H1 (cell line): Measurements from ENCODE around the gene ENO2. TPM values are rescaled to one million over a fixed set of nuclear protein-coding genes. Genes with fewer than 3 reads are reported as not detected.
A peak's percentile ranks its signal among the peaks of the same experiment; 100 is the strongest.

ENCODE experiments used
- BRCA1 ChIP-seq: IDR thresholded peaks from 2 replicates; pipeline ENCODE4 v1.6.1; 2012; ENCODE audit warnings: low read depth, low read length, improper control_type of control experiment
- EP300 ChIP-seq, 2 experiments: IDR thresholded peaks; 1 replicate in 1 of 2; 2 replicates in 1 of 2; pipeline ENCODE4 v1.6.1; 2011 to 2012; ENCODE audit warnings: low read depth in 2 of 2, low read length in 2 of 2, mild to moderate bottlenecking in 2 of 2, borderline replicate concordance in 1 of 2, inconsistent platforms in 1 of 2, moderate library complexity in 1 of 2
- EZH2 ChIP-seq: fragments of 200-600 bp; sonication (generic); IDR thresholded peaks from 2 replicates; pipeline ENCODE4 v1.7.1; 2012; ENCODE audit warnings: low read depth, mild to moderate bottlenecking, moderate library complexity, low read length, inconsistent platforms; ENCODE audit not compliant: severe bottlenecking
- FOSL1 ChIP-seq: IDR thresholded peaks from 2 replicates; pipeline ENCODE4 v1.6.1; 2011; ENCODE audit warnings: mild to moderate bottlenecking, low read depth, low read length, moderate library complexity; ENCODE audit not compliant: insufficient read depth
- HDAC6 ChIP-seq: IDR thresholded peaks from one replicate; pipeline ENCODE4 v1.7.1; 2012; ENCODE audit warnings: low read depth, mild to moderate bottlenecking, inconsistent platforms, low read length, moderate library complexity
- JUN ChIP-seq: IDR thresholded peaks from 2 replicates; pipeline ENCODE4 v1.6.1; 2011; ENCODE audit warnings: low read depth, mild to moderate bottlenecking, improper control_type of control experiment, low read length
- RBBP5 ChIP-seq: IDR thresholded peaks from 2 replicates; pipeline ENCODE4 v1.7.1; 2012; ENCODE audit warnings: low read depth, mild to moderate bottlenecking, inconsistent platforms, low read length, moderate library complexity, borderline replicate concordance
- SIN3A ChIP-seq, 2 experiments: IDR thresholded peaks in 1 of 2; conservative IDR thresholded peaks in 1 of 2; 2 replicates each; pipeline ENCODE4 v1.6.1; 2011 to 2012; ENCODE audit warnings: low read length in 2 of 2, improper control_type of control experiment in 1 of 2, low read depth in 1 of 2, mild to moderate bottlenecking in 1 of 2
- SIRT6 ChIP-seq: IDR thresholded peaks from one replicate; pipeline ENCODE4 v1.7.1; 2012; ENCODE audit warnings: low read length, inconsistent platforms
- SIX5 ChIP-seq: IDR thresholded peaks from 2 replicates; pipeline ENCODE4 v1.6.1; 2011; ENCODE audit warnings: mild to moderate bottlenecking, low read depth, low read length
- SP1 ChIP-seq: IDR thresholded peaks from 2 replicates; pipeline ENCODE4 v1.6.1; 2011; ENCODE audit warnings: low read depth, low read length
- SP2 ChIP-seq: IDR thresholded peaks from 2 replicates; pipeline ENCODE4 v1.6.1; 2012; ENCODE audit warnings: mild to moderate bottlenecking, low read length, inconsistent platforms
- SUZ12 ChIP-seq: fragments of 200-600 bp; sonication (generic); IDR thresholded peaks from 2 replicates; pipeline ENCODE4 v1.6.1; 2012; ENCODE audit warnings: mild to moderate bottlenecking, inconsistent platforms, low read length, moderate library complexity, mixed read lengths
- TBP ChIP-seq: IDR thresholded peaks from 2 replicates; pipeline ENCODE4 v1.6.1; 2011; ENCODE audit warnings: low read depth, low read length, improper control_type of control experiment
- TEAD4 ChIP-seq: IDR thresholded peaks from 2 replicates; pipeline ENCODE4 v1.6.1; 2012; ENCODE audit warnings: low read depth, low read length, inconsistent platforms, mixed read lengths
- polyA plus RNA-seq, 7 experiments: library from polyadenylated mRNA; depleted of rRNA in 3 of 7; stranded (reverse) in 5 of 7; unstranded in 2 of 7; fragments of >200 nt in 5 of 7; fragments of 200-250 nt in 2 of 7; gene quantifications; 1 replicate in 5 of 7; 2 replicates in 1 of 7; 4 replicates in 1 of 7; pipeline versions ENCODE4 v1.2.1 to v1.2.3, GENCODE V29; 2011 to 2013; ENCODE audit warnings: missing spikeins in 2 of 7, mixed read lengths in 2 of 7
- total RNA-seq: library from RNA; stranded (reverse); fragmentation: NEBNext Ultra II Directional; extraction: Animal tissue kit (Norgen Biotek cat#: 25700); gene quantifications from 2 replicates; pipeline ENCODE4 v1.2.1, GENCODE V29; 2021
- TF ChIP-seq, protein P1 (sequence below): IDR thresholded peaks from 2 replicates; pipeline ENCODE4 v1.6.1; 2011; ENCODE audit warnings: low read depth, mild to moderate bottlenecking, low read length; ENCODE audit not compliant: insufficient read depth
- TF ChIP-seq, protein P2 (sequence below), 3 experiments: IDR thresholded peaks; 1 replicate in 2 of 3; 2 replicates in 1 of 3; pipeline versions ENCODE4 v1.5.1 to v1.6.1; 2011; ENCODE audit warnings: low read length in 3 of 3, mild to moderate bottlenecking in 3 of 3, inconsistent platforms in 2 of 3, low read depth in 1 of 3, moderate library complexity in 1 of 3; ENCODE audit not compliant: insufficient read depth in 1 of 3; ENCODE audit errors: control extremely low read depth in 1 of 3
- TF ChIP-seq, protein P3 (sequence below): IDR thresholded peaks from 2 replicates; pipeline ENCODE4 v1.6.1; 2012; ENCODE audit warnings: inconsistent platforms
- TF ChIP-seq, protein P4 (sequence below): IDR thresholded peaks from 2 replicates; pipeline ENCODE4 v1.6.1; 2012; ENCODE audit warnings: inconsistent platforms

Gene ENO2
- total and polyA plus RNA-seq, 2 of the 8 experiments (the other 6 are each of a cell fraction or from before 2014, with no cell fraction given): 92.4 to 102 TPM

DNA sequence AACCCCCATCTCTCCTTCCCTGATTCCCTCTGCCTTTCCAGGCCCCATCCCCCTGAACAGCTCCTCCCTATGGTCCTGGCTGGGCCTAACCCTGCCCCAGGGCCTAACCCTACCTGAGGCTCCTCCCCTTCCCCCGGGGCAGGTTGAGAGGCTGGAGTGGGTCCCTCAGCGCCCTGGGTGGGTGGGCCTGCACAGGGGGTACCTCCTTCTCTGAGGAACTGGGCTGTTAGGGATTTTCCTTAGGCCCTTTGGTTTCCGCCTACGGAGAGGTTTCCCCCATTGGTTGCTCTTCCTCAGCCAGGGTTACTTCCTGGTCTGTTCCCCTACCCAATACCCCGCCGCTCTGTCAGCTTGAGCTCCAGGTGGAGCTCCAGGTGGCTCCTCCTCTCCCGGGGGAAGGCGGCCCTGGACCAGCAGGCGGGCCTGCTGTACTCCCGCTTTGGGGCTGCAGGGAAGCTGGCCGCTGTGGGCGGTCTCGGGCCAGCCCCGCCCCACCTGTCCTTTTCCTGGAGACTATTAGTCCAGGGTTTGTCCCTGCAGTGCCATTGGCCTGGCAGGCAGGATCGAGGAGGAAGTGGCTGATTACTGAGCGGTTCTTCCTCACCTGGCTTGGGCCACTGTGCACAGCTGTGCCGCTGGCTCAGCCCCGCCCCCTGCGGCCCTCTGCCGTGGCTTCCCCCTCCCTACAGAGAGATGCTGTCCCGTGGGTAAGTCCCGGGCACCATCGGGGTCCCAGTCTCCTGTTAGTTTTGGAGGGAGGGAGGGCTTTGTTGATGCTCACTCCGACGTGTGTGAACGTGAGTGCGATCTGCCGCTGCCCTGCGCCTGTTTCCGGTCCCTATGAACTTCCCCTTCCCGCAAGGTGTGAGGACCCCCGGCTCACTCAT, 31.9 kb downstream of the ENO2 start (continued):
- 0 out of 4 replicates have a peak, but pooled peaks have one; percentile 16 to 42 for TF ChIP-seq SIN3A (conservative IDR thresholded peaks at IDR 0.05 in 1 of 2, IDR thresholded peaks at IDR 0.05 in 1 of 2; ENCODE audit: low read depth in 1 of 2, low read length in 2 of 2)
- no peak for TF ChIP-seq SIX5
- TF ChIP-seq, protein P1, sequence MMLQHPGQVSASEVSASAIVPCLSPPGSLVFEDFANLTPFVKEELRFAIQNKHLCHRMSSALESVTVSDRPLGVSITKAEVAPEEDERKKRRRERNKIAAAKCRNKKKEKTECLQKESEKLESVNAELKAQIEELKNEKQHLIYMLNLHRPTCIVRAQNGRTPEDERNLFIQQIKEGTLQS: no peak
- TF ChIP-seq EP300 (IDR thresholded peaks at IDR 0.05; ENCODE audit: borderline replicate concordance in 1 of 2, low read depth in 2 of 2, low read length in 2 of 2): no peak
- TF ChIP-seq TBP: peak; percentile 74
- TF ChIP-seq FOSL1: no peak
- no peak for TF ChIP-seq TEAD4
- TF ChIP-seq, protein P2, sequence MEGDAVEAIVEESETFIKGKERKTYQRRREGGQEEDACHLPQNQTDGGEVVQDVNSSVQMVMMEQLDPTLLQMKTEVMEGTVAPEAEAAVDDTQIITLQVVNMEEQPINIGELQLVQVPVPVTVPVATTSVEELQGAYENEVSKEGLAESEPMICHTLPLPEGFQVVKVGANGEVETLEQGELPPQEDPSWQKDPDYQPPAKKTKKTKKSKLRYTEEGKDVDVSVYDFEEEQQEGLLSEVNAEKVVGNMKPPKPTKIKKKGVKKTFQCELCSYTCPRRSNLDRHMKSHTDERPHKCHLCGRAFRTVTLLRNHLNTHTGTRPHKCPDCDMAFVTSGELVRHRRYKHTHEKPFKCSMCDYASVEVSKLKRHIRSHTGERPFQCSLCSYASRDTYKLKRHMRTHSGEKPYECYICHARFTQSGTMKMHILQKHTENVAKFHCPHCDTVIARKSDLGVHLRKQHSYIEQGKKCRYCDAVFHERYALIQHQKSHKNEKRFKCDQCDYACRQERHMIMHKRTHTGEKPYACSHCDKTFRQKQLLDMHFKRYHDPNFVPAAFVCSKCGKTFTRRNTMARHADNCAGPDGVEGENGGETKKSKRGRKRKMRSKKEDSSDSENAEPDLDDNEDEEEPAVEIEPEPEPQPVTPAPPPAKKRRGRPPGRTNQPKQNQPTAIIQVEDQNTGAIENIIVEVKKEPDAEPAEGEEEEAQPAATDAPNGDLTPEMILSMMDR (IDR thresholded peaks at IDR 0.05; ENCODE audit: control extremely low read depth in 1 of 3, insufficient read depth in 1 of 3, low read depth in 1 of 3, low read length in 3 of 3): peak in 1 of 3 experiments; percentile 17; a peak in 2 of 4 replicates
- no peak for TF ChIP-seq BRCA1
- TF ChIP-seq SP2: no peak
- TF ChIP-seq, protein P3, sequence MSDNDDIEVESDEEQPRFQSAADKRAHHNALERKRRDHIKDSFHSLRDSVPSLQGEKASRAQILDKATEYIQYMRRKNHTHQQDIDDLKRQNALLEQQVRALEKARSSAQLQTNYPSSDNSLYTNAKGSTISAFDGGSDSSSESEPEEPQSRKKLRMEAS: 0 out of 2 replicates have a peak, but pooled peaks have one; percentile 33
- no peak for TF ChIP-seq SP1
- TF ChIP-seq JUN: no peak
- TF ChIP-seq, protein P4, sequence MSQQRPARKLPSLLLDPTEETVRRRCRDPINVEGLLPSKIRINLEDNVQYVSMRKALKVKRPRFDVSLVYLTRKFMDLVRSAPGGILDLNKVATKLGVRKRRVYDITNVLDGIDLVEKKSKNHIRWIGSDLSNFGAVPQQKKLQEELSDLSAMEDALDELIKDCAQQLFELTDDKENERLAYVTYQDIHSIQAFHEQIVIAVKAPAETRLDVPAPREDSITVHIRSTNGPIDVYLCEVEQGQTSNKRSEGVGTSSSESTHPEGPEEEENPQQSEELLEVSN: 0 out of 2 replicates have a peak, but pooled peaks have one; percentile 20
- no peak for TF ChIP-seq SIRT6
- TF ChIP-seq RBBP5: no peak
- TF ChIP-seq SUZ12: no peak
- no peak for TF ChIP-seq EZH2
- TF ChIP-seq HDAC6: no peak
